ENCODE measurements around the gene PCK2. TPM values are rescaled to one million over a fixed set of nuclear protein-coding genes. Genes with fewer than 3 reads are reported as not detected.
A peak's percentile ranks its signal among the peaks of the same experiment; 100 is the strongest.

Gene PCK2
- total RNA-seq, 1 experiment from 2014 or later: 28.6 TPM

DNA sequence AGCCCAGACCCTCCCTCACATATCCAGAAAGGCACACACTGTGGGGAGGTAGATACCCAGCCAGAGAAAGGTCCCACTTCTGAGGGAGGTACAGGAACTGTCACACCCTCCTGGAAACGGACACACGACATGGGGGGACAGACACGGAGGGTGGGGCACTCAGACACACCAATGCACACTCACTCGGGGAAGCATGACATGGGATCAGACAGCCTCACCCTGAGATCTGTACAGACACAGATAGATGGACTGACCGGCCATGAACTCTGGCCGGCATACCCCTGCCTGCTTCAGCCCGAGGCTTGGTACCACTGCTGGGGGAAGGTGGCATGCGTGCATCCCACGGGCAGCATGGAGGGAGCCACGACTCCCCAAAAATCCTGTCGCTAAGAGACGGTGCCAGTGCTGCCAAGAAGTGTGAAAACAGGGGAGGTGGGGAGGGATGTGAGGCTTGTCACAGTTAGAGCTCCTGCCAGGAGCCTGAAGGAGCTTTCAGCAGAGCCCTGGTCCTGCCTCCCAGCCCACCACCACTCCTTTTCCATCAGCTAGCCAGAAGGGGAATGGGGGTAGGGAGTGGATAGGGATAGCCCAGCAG lies 22.2 kb upstream of the PCK2 start:
- in situ Hi-C loops (cut with HindIII; ENCODE audit: low pct_unique_long_range_greater_than_20kb, low sequenced_read_pairs): no loop called here
- no peak for DNase-seq (ENCODE audit: low read depth, low spot score)

- DNase-seq (ENCODE audit: low read depth, low spot score): no peak
- in situ Hi-C loops (cut with HindIII; ENCODE audit: low pct_unique_long_range_greater_than_20kb, low sequenced_read_pairs): no loop called here
Observed at GRCh38 chr14:24072436-24072835, 21.7 kb upstream of the PCK2 start.

DNA sequence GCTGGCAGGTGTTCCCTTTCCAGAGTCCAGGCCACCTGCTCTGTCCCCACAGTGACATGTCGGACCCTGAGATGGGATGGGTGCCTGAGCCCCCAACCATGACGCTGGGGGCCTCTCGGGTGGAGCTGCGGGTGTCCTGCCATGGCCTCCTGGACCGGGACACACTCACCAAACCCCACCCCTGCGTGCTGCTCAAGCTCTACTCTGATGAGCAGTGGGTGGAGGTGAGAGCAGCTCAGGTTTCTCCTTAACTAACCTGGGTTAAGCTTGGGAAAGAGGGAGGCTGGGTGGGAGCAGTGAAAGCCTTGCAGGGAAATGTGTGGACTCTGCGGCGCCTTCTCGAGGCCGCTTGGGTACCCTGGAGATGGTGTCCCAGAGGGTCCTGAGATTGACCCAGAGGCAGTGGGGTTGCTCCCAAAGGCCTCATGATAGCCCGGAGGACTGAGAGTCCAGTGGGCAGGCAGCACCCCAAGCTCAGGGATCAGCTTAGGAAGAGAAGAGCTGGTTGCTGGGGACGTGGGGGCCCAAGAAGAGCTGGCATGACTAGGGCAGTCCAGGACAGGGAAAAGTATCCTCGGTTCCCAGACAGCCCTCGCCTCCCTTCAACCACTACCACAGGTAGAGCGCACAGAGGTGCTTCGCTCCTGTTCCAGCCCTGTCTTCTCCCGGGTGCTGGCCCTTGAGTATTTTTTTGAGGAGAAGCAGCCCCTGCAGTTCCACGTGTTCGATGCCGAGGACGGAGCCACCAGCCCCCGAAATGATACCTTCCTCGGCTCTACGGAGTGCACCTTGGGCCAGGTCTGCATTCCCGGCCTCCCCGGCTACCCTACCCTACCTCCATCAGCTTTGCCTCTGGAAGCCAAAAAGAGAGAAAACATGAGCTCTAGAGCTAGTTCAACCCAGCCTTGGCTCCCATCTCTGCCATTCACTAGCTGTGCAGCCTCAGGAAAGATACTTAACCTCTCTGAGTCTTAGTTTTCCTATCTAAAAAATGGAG lies 20.9 kb upstream of the PCK2 start:
- in situ Hi-C loops (cut with HindIII; ENCODE audit: low pct_unique_long_range_greater_than_20kb, low sequenced_read_pairs): no loop called here
- DNase-seq (ENCODE audit: low read depth, low spot score): no peak

DNA sequence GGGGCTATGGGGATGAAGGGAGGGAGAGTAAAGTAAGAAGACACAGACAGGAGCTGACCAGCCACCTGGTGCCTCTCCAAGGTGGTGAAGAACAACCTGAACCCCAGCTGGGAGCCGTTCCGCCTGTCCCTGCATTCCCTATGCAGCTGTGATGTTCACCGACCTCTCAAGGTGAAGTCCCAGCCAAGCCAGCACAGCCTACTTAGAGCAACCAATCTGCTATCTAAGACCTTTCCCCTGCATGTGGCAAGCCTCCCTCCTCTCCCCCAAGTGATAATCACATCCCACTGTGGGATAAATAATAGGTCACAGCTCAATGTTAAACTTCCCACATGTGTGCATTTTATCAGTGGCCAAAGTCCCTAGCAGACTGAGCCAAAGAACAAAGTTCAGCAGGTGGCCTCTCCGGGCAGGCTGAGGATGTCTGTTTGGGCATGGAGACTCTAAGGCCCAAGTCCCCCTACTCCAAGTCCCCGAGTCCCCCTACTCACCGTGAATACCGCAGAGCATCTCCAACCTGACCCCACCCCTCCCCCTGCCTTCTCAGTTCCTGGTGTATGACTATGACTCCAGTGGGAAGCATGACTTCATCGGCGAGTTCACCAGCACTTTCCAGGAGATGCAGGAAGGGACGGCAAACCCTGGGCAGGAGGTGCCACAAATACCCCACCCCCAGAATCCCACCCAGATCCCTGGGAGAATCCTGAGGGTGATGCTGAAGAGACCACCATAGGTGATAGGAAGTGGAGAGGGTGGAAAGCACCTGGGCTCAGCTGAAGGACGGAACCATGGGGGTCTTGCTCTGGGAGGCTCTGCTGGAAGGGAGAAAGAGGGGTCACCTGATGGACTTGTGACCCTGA lies 19.3 kb upstream of the PCK2 start:
- no peak for DNase-seq (ENCODE audit: low read depth, low spot score)
- in situ Hi-C loops (cut with HindIII; ENCODE audit: low pct_unique_long_range_greater_than_20kb, low sequenced_read_pairs): no loop called here

DNA sequence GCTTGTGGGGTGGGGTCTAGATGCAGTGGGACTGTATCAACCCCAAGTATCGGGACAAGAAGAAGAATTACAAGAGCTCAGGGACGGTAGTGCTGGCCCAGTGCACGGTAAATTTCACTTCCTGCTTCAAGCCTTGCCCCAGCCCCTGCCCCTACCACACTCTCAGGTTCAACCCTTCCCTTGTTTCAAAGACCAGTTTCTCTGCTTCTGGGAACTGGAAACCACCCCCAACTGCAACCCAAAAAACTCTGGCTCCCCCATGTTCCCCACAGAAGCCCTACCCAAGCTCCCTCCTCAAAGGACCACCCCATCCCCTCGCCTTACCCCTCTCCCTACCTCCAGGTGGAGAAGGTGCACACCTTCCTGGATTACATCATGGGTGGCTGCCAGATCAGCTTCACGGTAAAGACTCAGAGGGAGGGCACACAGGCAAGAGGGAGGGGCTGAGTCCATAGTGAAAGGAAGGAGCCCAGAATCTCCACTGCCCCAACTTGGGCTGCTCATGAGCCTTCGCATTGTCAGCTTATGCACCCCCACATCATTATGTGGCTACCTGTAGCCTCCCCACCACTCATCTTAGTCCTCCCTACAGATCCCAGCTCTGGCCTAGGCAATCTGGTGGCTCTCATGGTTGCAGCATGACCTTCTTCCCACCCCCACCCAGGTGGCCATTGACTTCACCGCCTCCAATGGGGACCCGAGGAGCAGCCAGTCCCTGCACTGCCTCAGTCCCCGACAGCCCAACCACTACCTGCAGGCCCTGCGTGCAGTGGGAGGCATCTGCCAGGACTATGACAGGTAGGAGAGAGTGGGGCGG lies 18.4 kb upstream of the PCK2 start:
- in situ Hi-C loops (cut with HindIII; ENCODE audit: low pct_unique_long_range_greater_than_20kb, low sequenced_read_pairs): no loop called here
- no peak for DNase-seq (ENCODE audit: low read depth, low spot score)

GRCh38 chr14:24076302-24076601 lies 17.9 kb upstream of the PCK2 start:
- DNase-seq (ENCODE audit: low read depth, low spot score): no peak
- in situ Hi-C loops (cut with HindIII; ENCODE audit: low pct_unique_long_range_greater_than_20kb, low sequenced_read_pairs): no loop called here

- no peak for DNase-seq (ENCODE audit: low read depth, low spot score)
- in situ Hi-C loops (cut with HindIII; ENCODE audit: low pct_unique_long_range_greater_than_20kb, low sequenced_read_pairs): no loop called here
Observed at GRCh38 chr14:24077086-24077485, 17.0 kb upstream of the PCK2 start.

DNA sequence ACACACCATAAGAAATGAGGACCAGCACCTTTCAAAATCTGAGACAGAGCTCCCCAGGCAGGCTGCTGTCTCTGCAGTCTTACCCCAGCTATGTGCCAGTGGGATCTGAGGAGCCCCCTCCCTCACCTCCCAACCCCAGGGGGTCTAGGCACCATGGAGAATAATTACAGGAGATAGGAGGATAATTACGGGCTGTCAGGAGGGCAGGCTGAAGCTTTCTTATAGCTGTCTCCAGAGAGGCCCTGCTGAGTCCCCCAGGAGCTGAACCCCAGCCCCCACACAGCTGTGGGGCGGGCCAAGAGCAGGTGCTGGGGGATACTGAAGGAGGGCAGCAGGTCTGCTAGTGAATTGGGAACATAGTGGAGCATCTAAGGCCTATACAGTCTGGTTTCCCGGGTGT lies 16.0 kb upstream of the PCK2 start:
- DNase-seq (ENCODE audit: low read depth, low spot score): no peak
- in situ Hi-C loops (cut with HindIII; ENCODE audit: low pct_unique_long_range_greater_than_20kb, low sequenced_read_pairs): no loop called here

- in situ Hi-C loops (cut with HindIII; ENCODE audit: low pct_unique_long_range_greater_than_20kb, low sequenced_read_pairs): no loop called here
- no peak for DNase-seq (ENCODE audit: low read depth, low spot score)
Observed at GRCh38 chr14:24079491-24080141, 14.5 kb upstream of the PCK2 start.

DNA sequence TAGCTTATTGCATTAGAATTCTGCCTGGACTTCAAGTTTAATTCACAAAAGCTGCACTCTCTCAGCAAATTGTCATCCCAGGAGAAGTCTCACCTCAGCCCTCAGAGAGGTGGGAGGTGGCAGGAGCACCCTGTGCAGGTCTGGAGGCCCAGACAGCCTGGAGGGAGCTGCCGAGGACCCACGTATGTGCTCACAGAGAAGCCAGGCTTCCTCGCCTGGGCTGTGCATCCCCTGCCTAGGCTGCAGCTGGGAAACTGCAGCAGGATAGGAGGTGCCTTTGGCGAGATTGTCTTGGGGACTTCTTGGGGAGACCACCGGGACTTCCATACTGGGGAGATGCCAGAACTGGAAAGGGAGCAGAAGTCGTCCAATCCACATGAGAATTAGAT lies 14.0 kb upstream of the PCK2 start:
- DNase-seq (ENCODE audit: low read depth, low spot score): no peak
- in situ Hi-C loops (cut with HindIII; ENCODE audit: low pct_unique_long_range_greater_than_20kb, low sequenced_read_pairs): no loop called here

GRCh38 chr14:24080888-24081738 lies 13.0 kb upstream of the PCK2 start:
- in situ Hi-C loops (cut with HindIII; ENCODE audit: low pct_unique_long_range_greater_than_20kb, low sequenced_read_pairs): no loop called here
- DNase-seq (ENCODE audit: low read depth, low spot score): peak; percentile 38

DNA sequence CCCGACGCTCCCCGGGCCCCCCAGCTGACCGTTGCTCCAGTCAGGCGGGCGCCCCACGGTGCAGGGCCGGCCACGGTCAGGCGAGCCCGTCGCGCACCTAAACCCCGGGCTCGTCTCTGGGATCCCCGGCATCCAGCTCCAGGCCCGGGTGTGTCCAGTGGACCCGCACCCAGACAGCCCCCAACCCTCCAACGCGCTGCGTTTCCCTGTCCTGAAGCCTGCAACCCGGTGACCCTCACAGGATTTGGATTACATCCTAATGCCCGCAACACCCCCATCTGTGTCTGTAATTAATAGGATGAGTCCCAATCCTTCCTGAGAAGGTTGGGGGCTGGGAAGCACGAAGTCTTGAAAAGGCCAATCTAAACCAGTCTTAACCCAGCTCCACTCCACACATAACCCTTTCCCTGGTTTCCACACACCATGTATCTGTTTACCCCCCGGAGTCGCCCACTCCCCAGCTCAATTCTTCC lies 12.3 kb upstream of the PCK2 start:
- in situ Hi-C loops (cut with HindIII; ENCODE audit: low pct_unique_long_range_greater_than_20kb, low sequenced_read_pairs): no loop called here
- DNase-seq (ENCODE audit: low read depth, low spot score): no peak

GRCh38 chr14:24082411-24083080 lies 11.6 kb upstream of the PCK2 start:
- DNase-seq (ENCODE audit: low read depth, low spot score): no peak
- in situ Hi-C loops (cut with HindIII; ENCODE audit: low pct_unique_long_range_greater_than_20kb, low sequenced_read_pairs): no loop called here

DNA sequence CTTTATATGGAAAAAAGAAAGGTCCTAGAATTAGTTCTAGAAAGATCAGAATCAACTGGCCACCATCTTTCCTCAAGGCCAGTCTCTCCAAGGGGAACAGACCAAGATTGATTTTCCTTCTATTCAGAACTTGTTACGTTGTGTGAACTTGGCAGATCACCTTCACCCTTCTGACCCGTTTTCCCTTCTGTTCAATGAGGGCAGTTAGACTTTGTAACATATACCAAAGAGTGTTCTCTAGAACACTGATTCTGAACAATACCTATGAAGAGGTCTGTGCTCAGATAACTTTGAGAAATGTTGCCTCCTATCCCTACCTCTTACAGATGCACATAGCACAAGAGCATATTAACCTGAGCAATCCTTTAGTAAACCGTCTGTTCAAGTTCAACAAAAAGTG lies 10.6 kb upstream of the PCK2 start:
- no peak for DNase-seq (ENCODE audit: low read depth, low spot score)
- in situ Hi-C loops (cut with HindIII; ENCODE audit: low pct_unique_long_range_greater_than_20kb, low sequenced_read_pairs): no loop called here

- no peak for DNase-seq (ENCODE audit: low read depth, low spot score)
- in situ Hi-C loops (cut with HindIII; ENCODE audit: low pct_unique_long_range_greater_than_20kb, low sequenced_read_pairs): no loop called here
Observed at GRCh38 chr14:24084440-24084839, 9.7 kb upstream of the PCK2 start.

DNA sequence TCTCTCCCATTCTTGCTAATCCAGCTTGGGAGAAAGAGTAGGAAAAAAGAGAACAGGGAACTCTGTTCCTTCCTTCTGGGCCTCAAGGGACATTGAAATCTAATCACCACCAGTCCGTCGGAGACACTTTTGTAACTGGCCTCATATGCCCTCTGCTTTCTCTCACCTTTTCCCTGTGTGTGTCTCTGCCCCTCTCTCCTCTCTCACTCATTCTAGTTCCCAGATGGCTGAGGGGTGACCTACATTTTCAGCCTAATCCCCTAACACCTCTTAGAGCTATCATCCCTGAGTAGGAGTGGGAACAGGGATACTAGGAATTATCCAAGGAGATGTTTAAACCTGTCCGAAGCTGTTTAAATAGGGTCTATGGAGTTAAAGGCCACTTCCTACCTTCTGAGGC lies 8.9 kb upstream of the PCK2 start:
- no peak for DNase-seq (ENCODE audit: low read depth, low spot score)

More for the DNA sequence above, 8.9 kb upstream of the PCK2 start:
- in situ Hi-C loops (cut with HindIII; ENCODE audit: low pct_unique_long_range_greater_than_20kb, low sequenced_read_pairs): no loop called here
